Measurements from ENCODE around the gene TGFBR2.

GRCh38 chr3:30700702-30701321 lies 94.4 kb downstream of the TGFBR2 start:
- TF ChIP-seq CTCF (IDR thresholded peaks at IDR 0.05; ENCODE audit: low read depth, low read length) (no peak), EZH2phosphoT487 (IDR thresholded peaks at IDR 0.05; ENCODE audit: low read depth) (no peak)
